HEK293T (cell line): ENCODE results near the gene STAT4.

ENCODE experiments used
- CTCF ChIA-PET: fragments of 350-600 bp; formaldehyde crosslinking; extraction: SDS; loops from one replicate; lab custom pipeline; 2021; ENCODE audit warnings: antibody characterized with exemption, inconsistent platforms; lab: Yijun Ruan, JAX
- POLR2A ChIA-PET: fragments of 350-600 bp; formaldehyde crosslinking; extraction: SDS; loops from one replicate; lab custom pipeline; 2020; ENCODE audit warnings: antibody characterized with exemption, inconsistent platforms; lab: Yijun Ruan, JAX
- DNase-seq: peaks from one replicate; pipeline ENCODE4 v3.0.0; 2012; ENCODE audit warnings: mixed read lengths; ENCODE audit errors: extremely low spot score
- ARNT ChIP-seq: fragments of 450-650 bp; IDR thresholded peaks from 2 replicates; pipeline ENCODE4 v1.6.1; 2017; ENCODE audit warnings: mild to moderate bottlenecking
- BHLHE40 ChIP-seq: fragments of 450-650 bp; IDR thresholded peaks from 2 replicates; pipeline ENCODE4 v1.6.1; 2016; ENCODE audit warnings: mild to moderate bottlenecking, moderate library complexity, borderline replicate concordance
- CTBP1 ChIP-seq: fragments of 450-650 bp; IDR thresholded peaks from 2 replicates; pipeline ENCODE4 v1.6.1; 2016; ENCODE audit warnings: borderline replicate concordance
- ELF4 ChIP-seq: fragments of 450-650 bp; IDR thresholded peaks from 2 replicates; pipeline ENCODE4 v1.6.1; 2017; ENCODE audit warnings: antibody characterized with exemption
- FOXA1 ChIP-seq: fragments of 450-650 bp; IDR thresholded peaks from 2 replicates; pipeline ENCODE4 v1.6.1; 2016; ENCODE audit warnings: mild to moderate bottlenecking
- FOXK2 ChIP-seq: fragments of 450-650 bp; IDR thresholded peaks from 2 replicates; pipeline ENCODE4 v1.6.1; 2016; ENCODE audit warnings: mild to moderate bottlenecking
- FOXM1 ChIP-seq: fragments of 450-650 bp; IDR thresholded peaks from 2 replicates; pipeline ENCODE4 v1.6.1; 2017; ENCODE audit warnings: mild to moderate bottlenecking, borderline replicate concordance
- HDGF ChIP-seq: fragments of 450-650 bp; IDR thresholded peaks from 2 replicates; pipeline ENCODE4 v1.6.1; 2017; ENCODE audit warnings: antibody characterized with exemption, borderline replicate concordance
- L3MBTL2 ChIP-seq: fragments of 450-650 bp; conservative IDR thresholded peaks from 2 replicates; pipeline ENCODE4 v1.6.1; 2016; ENCODE audit warnings: mild to moderate bottlenecking
- LEF1 ChIP-seq: fragments of 450-650 bp; IDR thresholded peaks from 2 replicates; pipeline ENCODE4 v1.6.1; 2017; ENCODE audit warnings: mild to moderate bottlenecking, borderline replicate concordance
- NFRKB ChIP-seq: fragments of 450-650 bp; IDR thresholded peaks from 2 replicates; pipeline ENCODE4 v1.6.1; 2016; ENCODE audit warnings: mild to moderate bottlenecking, moderate library complexity
- SP1 ChIP-seq: fragments of 450-650 bp; IDR thresholded peaks from 2 replicates; pipeline ENCODE4 v1.6.1; 2017
- SUZ12 ChIP-seq: fragments of 450-650 bp; IDR thresholded peaks from 2 replicates; pipeline ENCODE4 v1.6.1; 2016; ENCODE audit warnings: mild to moderate bottlenecking
- TARDBP ChIP-seq: fragments of 450-650 bp; IDR thresholded peaks from 2 replicates; pipeline ENCODE4 v1.6.1; 2016
- ZNF384 ChIP-seq: fragments of 450-650 bp; IDR thresholded peaks from 2 replicates; pipeline ENCODE4 v1.6.1; 2016
- TF ChIP-seq, protein P1 (sequence below): fragments of 450-650 bp; IDR thresholded peaks from 2 replicates; pipeline ENCODE4 v1.6.1; 2016

The STAT4 gene

GRCh38 chr2:191117341-191117740 lies 33.5 kb downstream of the STAT4 start:
- ChIA-PET POLR2A (no interaction called here), CTCF (no interaction called here)
- DNase-seq, result no peak
- TF ChIP-seq L3MBTL2 (no peak), FOXM1 (no peak)
- TF ChIP-seq, protein P1, sequence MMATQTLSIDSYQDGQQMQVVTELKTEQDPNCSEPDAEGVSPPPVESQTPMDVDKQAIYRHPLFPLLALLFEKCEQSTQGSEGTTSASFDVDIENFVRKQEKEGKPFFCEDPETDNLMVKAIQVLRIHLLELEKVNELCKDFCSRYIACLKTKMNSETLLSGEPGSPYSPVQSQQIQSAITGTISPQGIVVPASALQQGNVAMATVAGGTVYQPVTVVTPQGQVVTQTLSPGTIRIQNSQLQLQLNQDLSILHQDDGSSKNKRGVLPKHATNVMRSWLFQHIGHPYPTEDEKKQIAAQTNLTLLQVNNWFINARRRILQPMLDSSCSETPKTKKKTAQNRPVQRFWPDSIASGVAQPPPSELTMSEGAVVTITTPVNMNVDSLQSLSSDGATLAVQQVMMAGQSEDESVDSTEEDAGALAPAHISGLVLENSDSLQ, result no peak

GRCh38 chr2:191115804-191116203 lies 35.0 kb downstream of the STAT4 start:
- ChIA-PET POLR2A (no interaction called here), CTCF (no interaction called here)
- TF ChIP-seq, protein P1, result no peak
- TF ChIP-seq TARDBP (no peak), FOXK2 (no peak), LEF1 (no peak), ARNT (no peak), NFRKB (no peak), SUZ12 (no peak), HDGF (no peak), CTBP1 (no peak), FOXA1 (no peak), ZNF384 (no peak), L3MBTL2 (no peak), ELF4 (no peak), SP1 (no peak), FOXM1 (no peak), BHLHE40 (no peak)
- DNase-seq, result no peak

DNA sequence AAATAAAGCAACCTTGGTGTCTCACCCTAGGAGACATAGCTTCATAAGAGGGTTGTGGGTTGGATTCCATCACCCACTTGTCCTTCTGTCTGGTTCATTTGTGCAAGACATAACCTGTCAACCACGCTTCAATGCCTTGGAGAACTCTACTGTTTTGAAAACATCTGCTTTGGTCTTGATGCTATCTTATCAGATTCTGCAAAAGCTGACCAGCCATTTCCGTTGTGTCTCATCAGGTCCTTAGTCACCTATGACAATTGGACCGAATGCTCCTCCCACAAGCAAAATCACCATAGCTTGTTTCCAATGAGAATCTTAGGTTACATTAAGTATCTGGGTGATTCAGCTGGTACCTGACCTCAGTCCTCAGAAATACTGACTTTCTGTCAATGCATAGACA lies 35.4 kb downstream of the STAT4 start:
- no peak for DNase-seq
- ChIA-PET POLR2A (no interaction called here), CTCF (no interaction called here)
- TF ChIP-seq CTBP1, result no peak
- TF ChIP-seq ELF4, result no peak
- TF ChIP-seq ZNF384, result no peak
- TF ChIP-seq, protein P1, result no peak

DNA sequence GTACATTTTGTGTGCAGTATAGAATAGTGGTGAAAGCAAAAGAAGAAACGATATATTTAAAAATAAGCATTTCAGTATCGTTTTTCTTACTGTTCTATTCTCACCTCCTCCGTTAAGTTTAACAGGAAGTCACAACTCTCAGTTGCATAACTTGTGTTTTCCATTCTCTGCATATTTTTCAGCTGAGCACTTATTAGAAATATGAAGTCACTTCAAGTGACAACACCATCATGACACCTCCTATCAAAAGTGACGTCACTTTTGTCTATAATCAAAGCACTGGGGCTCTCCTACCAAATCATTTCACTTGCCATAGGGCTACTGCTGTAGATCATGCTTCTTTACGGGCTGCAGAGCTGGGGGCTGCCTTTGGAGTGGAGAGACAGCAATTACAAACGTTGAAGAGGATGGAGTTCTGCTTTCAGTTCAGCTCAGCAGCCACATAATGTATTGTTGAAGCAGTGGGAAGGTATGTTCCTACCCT lies 36.3 kb downstream of the STAT4 start:
- no peak for TF ChIP-seq LEF1
- TF ChIP-seq L3MBTL2, result no peak
- no peak for TF ChIP-seq ELF4
- no peak for TF ChIP-seq BHLHE40
- TF ChIP-seq SP1, result no peak
- TF ChIP-seq FOXK2, result no peak
- TF ChIP-seq FOXA1, result no peak
- TF ChIP-seq CTBP1, result no peak
- no peak for TF ChIP-seq NFRKB
- no peak for TF ChIP-seq HDGF
- no peak for TF ChIP-seq SUZ12
- TF ChIP-seq FOXM1, result no peak
- TF ChIP-seq TARDBP, result no peak
- TF ChIP-seq, protein P1, result no peak
- ChIA-PET CTCF (no interaction called here), POLR2A (no interaction called here)
- DNase-seq, result no peak

GRCh38 chr2:191113761-191114160 lies 37.0 kb downstream of the STAT4 start:
- TF ChIP-seq L3MBTL2 (no peak), CTBP1 (no peak), BHLHE40 (no peak), FOXA1 (no peak), SP1 (no peak), NFRKB (no peak), FOXM1 (no peak), FOXK2 (no peak), LEF1 (no peak), HDGF (no peak), ZNF384 (no peak)
- CTCF ChIA-PET, result no interaction called here
- POLR2A ChIA-PET, result no interaction called here
- no peak for DNase-seq

DNA sequence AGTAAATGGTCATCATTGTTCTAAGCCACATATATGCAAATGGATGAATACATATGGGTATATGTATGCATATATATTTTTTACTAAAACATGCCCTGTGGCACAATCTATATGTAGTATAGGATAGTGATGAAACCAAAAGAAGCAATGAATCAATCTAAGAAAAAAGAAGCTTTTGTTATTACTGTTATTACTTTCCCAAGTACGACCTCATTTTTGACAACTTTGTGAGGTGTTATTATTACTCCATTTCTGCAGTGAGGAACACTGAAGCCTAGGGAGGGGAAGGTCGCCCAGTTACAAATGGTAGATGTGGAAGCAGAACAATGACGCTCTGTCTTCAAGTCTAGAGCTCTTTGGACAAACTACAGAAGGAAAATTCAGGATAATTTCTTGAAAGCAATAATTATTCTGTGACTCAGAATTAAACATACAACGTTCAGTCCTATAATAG lies 38.3 kb downstream of the STAT4 start:
- DNase-seq, result no peak
- CTCF ChIA-PET, result no interaction called here
- POLR2A ChIA-PET, result no interaction called here
- TF ChIP-seq TARDBP, result no peak
